ENCODE results near the gene MEGF11. TPM values are rescaled to one million over a fixed set of nuclear protein-coding genes. Genes with fewer than 3 reads are reported as not detected.

MEGF11 gene
- total RNA-seq, 3 donors from 2014 or later (not counting 1 experiment from before 2014, with no cell fraction given) = not detected

DNA sequence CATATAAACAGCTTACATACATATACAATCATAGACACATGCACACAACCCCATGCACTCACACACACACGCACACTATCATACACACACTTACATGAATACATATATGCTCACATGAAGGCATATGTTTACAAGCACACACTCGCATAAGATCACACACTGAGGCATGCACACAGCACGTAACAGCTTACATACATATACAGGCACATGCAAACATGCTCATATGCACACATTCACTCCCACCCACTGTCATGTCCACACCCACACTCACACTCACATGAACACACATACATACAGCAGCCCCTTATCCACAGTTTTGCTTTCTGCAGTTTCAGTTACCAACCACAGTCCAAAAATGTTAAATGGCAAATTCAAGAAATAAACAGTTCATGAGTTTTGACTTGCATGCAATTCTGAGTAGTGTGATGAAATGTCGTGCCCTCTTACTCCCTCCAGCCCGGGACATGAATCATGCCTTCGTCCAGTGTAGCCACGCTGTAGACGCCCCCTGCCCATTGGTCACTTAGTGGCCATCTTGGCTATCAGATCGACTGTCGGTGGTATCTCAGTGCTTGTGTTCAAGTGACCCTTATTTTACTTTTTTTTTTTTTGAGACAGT is 27.8 kb downstream of the MEGF11 start:
- Mint-ChIP-seq H3K36me3 (no peaks in the 10 kb centered on the region), H3K27ac (no peak overlapping the region), H3K4me3 (no peak overlapping the region), H3K27me3 (ENCODE audit: low read depth in 2 of 2) (peaks cover 13 to 19% of the 10 kb centered on the region in 2 donors), H3K9me3 (no peaks in the 10 kb centered on the region), H3K4me1 (no peaks in the 10 kb centered on the region)
- Histone ChIP-seq H3K9me3 (ENCODE audit: control insufficient read depth, insufficient read depth, low read length) (no peaks in the 10 kb centered on the region), H3K4me3 (ENCODE audit: low read length) (no peak overlapping the region), H3K4me1 (ENCODE audit: control insufficient read depth, insufficient read depth, low read length) (no peaks in the 10 kb centered on the region), H3K36me3 (ENCODE audit: control insufficient read depth, insufficient read depth, low read length) (no peaks in the 10 kb centered on the region), H3K27me3 (ENCODE audit: control insufficient read depth, insufficient read depth, low read length) (no peaks in the 10 kb centered on the region), H3K27ac (ENCODE audit: low read length) (no peak overlapping the region)
- no peak for DNase-seq
- no peak for TF ChIP-seq CTCF (IDR thresholded peaks at IDR 0.05)
- no peak for ATAC-seq
- WGBS (ENCODE audit: insufficient coverage) = 92% methylated on average over 10 of the region's 10 CpGs
- intact Hi-C loops (cut with micrococcal nuclease) = no loop called here

- Mint-ChIP-seq H3K4me3 (no peak overlapping the region), H3K27me3 (ENCODE audit: low read depth in 2 of 2) (peaks cover 12 to 19% of the 10 kb centered on the region in 2 donors), H3K36me3 (no peaks in the 10 kb centered on the region), H3K4me1 (no peaks in the 10 kb centered on the region), H3K27ac (no peak overlapping the region), H3K9me3 (no peaks in the 10 kb centered on the region)
- H3K4me1 ChIP-seq (ENCODE audit: control insufficient read depth, insufficient read depth, low read length) = no peaks in the 10 kb centered on the region
- no peak for TF ChIP-seq CTCF (IDR thresholded peaks at IDR 0.05)
- H3K36me3 ChIP-seq (ENCODE audit: control insufficient read depth, insufficient read depth, low read length) = no peaks in the 10 kb centered on the region
- no peak for DNase-seq
- intact Hi-C loops (cut with micrococcal nuclease) = no loop called here
- no peak overlapping the region for H3K27ac ChIP-seq (ENCODE audit: low read length)
- H3K9me3 ChIP-seq (ENCODE audit: control insufficient read depth, insufficient read depth, low read length) = no peaks in the 10 kb centered on the region
- H3K27me3 ChIP-seq (ENCODE audit: control insufficient read depth, insufficient read depth, low read length) = no peaks in the 10 kb centered on the region
- WGBS (ENCODE audit: insufficient coverage) = 88% methylated on average over 6 of the region's 6 CpGs
- no peak overlapping the region for H3K4me3 ChIP-seq (ENCODE audit: low read length)
- no peak for ATAC-seq
Observed at GRCh38 chr15:66224946-66225345, 28.6 kb downstream of the MEGF11 start.

DNA sequence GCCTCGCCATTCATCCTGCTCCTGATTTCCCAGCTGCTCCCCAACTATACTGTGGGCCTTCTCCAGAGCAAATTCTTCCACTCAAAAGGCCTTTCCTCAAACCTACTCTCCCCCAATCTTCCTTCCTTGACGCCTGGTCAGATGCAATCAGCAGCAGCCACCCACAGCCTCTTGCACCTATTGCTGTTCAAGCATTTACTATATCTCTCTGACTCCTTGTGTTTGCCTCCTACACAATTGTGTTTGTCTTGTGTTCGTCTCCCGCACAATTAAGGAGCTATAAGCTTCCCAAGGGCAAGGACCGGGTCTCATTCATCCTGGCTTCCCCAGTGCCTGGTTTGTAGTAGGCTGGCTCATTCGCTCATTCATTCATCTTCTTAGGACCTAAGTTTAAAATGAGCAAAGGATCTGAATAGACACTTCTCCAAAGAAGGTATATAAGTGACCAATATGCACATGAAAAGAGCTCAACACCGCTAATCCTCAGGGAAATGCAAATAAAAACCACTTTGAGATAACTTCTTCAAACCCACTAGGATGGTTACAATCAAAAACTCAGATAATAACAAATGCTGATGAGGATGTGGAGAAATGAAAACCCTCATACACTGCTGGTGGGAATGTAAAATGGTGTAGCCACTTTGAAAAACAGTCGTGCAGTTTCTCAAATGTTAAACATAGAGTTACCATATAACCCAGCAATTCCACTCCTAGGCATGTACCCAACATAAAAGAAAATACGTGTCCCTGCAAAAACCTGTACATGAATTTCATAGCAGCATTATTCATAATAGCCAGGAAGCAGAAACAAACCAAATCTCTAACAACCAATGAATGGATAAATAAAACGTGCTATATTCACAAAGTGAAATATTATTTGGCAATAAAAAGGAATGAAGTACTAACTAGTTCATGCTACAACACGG is 31.0 kb downstream of the MEGF11 start:
- no peak overlapping the region for H3K4me3 ChIP-seq (ENCODE audit: low read length)
- WGBS (ENCODE audit: insufficient coverage) = 84% methylated on average over 9 of the region's 11 CpGs
- no peak for TF ChIP-seq CTCF (IDR thresholded peaks at IDR 0.05)
- ATAC-seq (no peak), DNase-seq (no peak)
- H3K27ac ChIP-seq (ENCODE audit: low read length) = no peak overlapping the region
- H3K36me3 ChIP-seq (ENCODE audit: control insufficient read depth, insufficient read depth, low read length) = no peaks in the 10 kb centered on the region
- no peaks in the 10 kb centered on the region for H3K9me3 Mint-ChIP-seq
- H3K27me3 ChIP-seq (ENCODE audit: control insufficient read depth, insufficient read depth, low read length) = no peaks in the 10 kb centered on the region
- no peak overlapping the region for H3K27ac Mint-ChIP-seq
- no peaks in the 10 kb centered on the region for H3K4me1 Mint-ChIP-seq
- no peaks in the 10 kb centered on the region for H3K9me3 ChIP-seq (ENCODE audit: control insufficient read depth, insufficient read depth, low read length)
- H3K4me3 Mint-ChIP-seq = no peak overlapping the region
- H3K4me1 ChIP-seq (ENCODE audit: control insufficient read depth, insufficient read depth, low read length) = no peaks in the 10 kb centered on the region
- intact Hi-C loops (cut with micrococcal nuclease) = no loop called here
- no peaks in the 10 kb centered on the region for H3K36me3 Mint-ChIP-seq
- peaks cover 10 to 19% of the 10 kb centered on the region in 2 donors for H3K27me3 Mint-ChIP-seq (ENCODE audit: low read depth in 2 of 2)
